DND-41 (cell line): ENCODE data around the gene BRF1.

Experiments used
- EZH2 ChIP-seq: IDR thresholded peaks from 3 replicates; pipeline ENCODE4 v1.6.1; 2012; ENCODE audit warnings: borderline replicate concordance, low read depth, mild to moderate bottlenecking, moderate library complexity, low read length, inconsistent platforms; ENCODE audit not compliant: severe bottlenecking
- TF ChIP-seq, protein P1 (sequence below): IDR thresholded peaks from 2 replicates; pipeline ENCODE4 v1.5.1; 2012; ENCODE audit warnings: borderline replicate concordance, low read length, moderate library complexity, mild to moderate bottlenecking; ENCODE audit not compliant: poor library complexity, severe bottlenecking; ENCODE audit errors: extremely low read depth

- TF ChIP-seq, protein P1, sequence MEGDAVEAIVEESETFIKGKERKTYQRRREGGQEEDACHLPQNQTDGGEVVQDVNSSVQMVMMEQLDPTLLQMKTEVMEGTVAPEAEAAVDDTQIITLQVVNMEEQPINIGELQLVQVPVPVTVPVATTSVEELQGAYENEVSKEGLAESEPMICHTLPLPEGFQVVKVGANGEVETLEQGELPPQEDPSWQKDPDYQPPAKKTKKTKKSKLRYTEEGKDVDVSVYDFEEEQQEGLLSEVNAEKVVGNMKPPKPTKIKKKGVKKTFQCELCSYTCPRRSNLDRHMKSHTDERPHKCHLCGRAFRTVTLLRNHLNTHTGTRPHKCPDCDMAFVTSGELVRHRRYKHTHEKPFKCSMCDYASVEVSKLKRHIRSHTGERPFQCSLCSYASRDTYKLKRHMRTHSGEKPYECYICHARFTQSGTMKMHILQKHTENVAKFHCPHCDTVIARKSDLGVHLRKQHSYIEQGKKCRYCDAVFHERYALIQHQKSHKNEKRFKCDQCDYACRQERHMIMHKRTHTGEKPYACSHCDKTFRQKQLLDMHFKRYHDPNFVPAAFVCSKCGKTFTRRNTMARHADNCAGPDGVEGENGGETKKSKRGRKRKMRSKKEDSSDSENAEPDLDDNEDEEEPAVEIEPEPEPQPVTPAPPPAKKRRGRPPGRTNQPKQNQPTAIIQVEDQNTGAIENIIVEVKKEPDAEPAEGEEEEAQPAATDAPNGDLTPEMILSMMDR, result no peak
- no peak for TF ChIP-seq EZH2
Observed at GRCh38 chr14:105274637-105275036, 26.2 kb downstream of the BRF1 start.
